ENCODE measurements around the gene MAPK12.

GRCh38 chr22:50310949-50311444 is 49.5 kb upstream of the MAPK12 start:
- TF ChIP-seq CTCF (IDR thresholded peaks at IDR 0.05) = no peak
- no peak for TF ChIP-seq POLR2A (IDR thresholded peaks at IDR 0.05)

Measured in breast epithelium (tissue), 3 donors.